ENCODE data around the gene SYNE4. TPM values are rescaled to one million over a fixed set of nuclear protein-coding genes. Genes with fewer than 3 reads are reported as not detected.

Gene SYNE4
- total RNA-seq, 1 experiment from 2014 or later = not detected

DNA sequence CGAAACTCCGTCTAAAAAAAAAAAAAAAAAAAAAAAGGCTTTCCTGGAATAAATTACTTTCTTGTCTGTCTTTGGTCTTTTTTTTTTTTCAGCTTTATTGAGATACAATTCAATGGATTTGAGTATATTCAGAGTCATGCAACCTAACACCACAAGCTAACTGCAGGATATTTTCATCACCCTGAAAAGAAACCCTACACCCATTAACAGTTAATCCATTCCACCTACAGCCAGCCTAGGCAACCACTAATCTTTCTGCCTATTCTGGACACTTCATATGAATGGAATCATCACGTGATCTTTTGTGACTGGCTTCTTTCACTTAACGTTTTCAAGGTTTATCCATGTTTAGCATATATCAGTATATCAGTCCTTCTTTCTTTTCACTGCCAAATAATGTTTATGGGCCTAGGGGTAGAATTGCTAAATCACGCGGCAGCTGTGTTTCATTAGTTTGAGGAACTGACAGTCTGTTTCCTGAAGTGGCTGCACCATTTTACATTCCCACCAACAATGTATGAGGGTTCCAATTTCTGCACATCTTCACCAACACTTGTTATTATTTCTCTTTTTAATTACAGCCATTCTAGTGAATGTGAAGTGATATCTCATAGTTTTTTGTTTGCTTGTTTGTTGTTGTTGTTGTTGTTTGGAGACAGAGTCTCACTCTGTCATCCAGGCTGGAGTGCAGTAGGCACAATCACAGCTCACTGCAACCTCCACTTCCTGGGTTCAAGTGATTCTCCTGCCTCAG, 52.6 kb downstream of the SYNE4 start:
- no peaks in the 10 kb centered on the region for H3K36me3 ChIP-seq (ENCODE audit: insufficient read depth, low read length, poor library complexity, severe bottlenecking)
- no peaks in the 10 kb centered on the region for H3K4me1 ChIP-seq (ENCODE audit: insufficient read depth, low read length, poor library complexity, severe bottlenecking)
- peak; percentile 43 for DNase-seq (ENCODE audit: low spot score)
- BruUV-seq (replicated peaks) = no TSS peak
- no peaks in the 10 kb centered on the region for H3K27me3 ChIP-seq (replicated peaks; ENCODE audit: insufficient read depth, low read depth, low read length, poor library complexity)
- ChIA-PET POLR2A (ENCODE audit: low non-redundant PET) (no interaction called here), CTCF (no interaction called here)
- no peaks in the 10 kb centered on the region for H3K9me3 ChIP-seq (ENCODE audit: low read depth, low read length, poor library complexity, severe bottlenecking)
- TF ChIP-seq, protein P1, sequence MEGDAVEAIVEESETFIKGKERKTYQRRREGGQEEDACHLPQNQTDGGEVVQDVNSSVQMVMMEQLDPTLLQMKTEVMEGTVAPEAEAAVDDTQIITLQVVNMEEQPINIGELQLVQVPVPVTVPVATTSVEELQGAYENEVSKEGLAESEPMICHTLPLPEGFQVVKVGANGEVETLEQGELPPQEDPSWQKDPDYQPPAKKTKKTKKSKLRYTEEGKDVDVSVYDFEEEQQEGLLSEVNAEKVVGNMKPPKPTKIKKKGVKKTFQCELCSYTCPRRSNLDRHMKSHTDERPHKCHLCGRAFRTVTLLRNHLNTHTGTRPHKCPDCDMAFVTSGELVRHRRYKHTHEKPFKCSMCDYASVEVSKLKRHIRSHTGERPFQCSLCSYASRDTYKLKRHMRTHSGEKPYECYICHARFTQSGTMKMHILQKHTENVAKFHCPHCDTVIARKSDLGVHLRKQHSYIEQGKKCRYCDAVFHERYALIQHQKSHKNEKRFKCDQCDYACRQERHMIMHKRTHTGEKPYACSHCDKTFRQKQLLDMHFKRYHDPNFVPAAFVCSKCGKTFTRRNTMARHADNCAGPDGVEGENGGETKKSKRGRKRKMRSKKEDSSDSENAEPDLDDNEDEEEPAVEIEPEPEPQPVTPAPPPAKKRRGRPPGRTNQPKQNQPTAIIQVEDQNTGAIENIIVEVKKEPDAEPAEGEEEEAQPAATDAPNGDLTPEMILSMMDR (conservative IDR thresholded peaks at IDR 0.05; ENCODE audit: low read depth, low read length) = no peak
- TF ChIP-seq EZH2 (IDR thresholded peaks at IDR 0.05; ENCODE audit: borderline replicate concordance, low read depth, low read length, poor library complexity, severe bottlenecking) = no peak
- no peak overlapping the region for H3K4me3 ChIP-seq (ENCODE audit: low read depth, low read length, poor library complexity, severe bottlenecking)
- no peak overlapping the region for H3K27ac ChIP-seq (ENCODE audit: low read depth, low read length, poor library complexity, severe bottlenecking)
- intact Hi-C loops (cut with micrococcal nuclease; ENCODE audit: unreplicated experiment) = no loop called here

Other genes starting within 250 kb of the SYNE4 start
- 39.6 and 49.6 TPM in 2 replicates for gene ARHGAP33, start 233.2 kb downstream of the SYNE4 start, total RNA-seq (2021)
- not detected in 2 replicates for gene PRODH2, start 196.0 kb downstream of the SYNE4 start, total RNA-seq (2021)
- not detected in 2 replicates for gene NPHS1, start 156.3 kb downstream of the SYNE4 start, total RNA-seq (2021)
- gene KIRREL2, start 151.9 kb downstream of the SYNE4 start, total RNA-seq (2021) = 0.15 and 0.17 TPM in 2 replicates
- gene APLP1, start 140.2 kb downstream of the SYNE4 start, total RNA-seq (2021) = 13.9 and 14.9 TPM in 2 replicates
- 14.9 and 18.0 TPM in 2 replicates for gene NFKBID, start 108.3 kb downstream of the SYNE4 start, total RNA-seq (2021)
- 4.2 and 4.5 TPM in 2 replicates for gene HCST, start 106.3 kb downstream of the SYNE4 start, total RNA-seq (2021)
- gene TYROBP, start 100.5 kb downstream of the SYNE4 start, total RNA-seq (2021) = not detected in 2 replicates
- gene LRFN3, start 72.4 kb downstream of the SYNE4 start, total RNA-seq (2021) = 14.6 and 15.5 TPM in 2 replicates
- gene SDHAF1, start 13.6 kb downstream of the SYNE4 start, total RNA-seq (2021) = 8.9 and 11.0 TPM in 2 replicates
- gene ALKBH6, start 5.4 kb upstream of the SYNE4 start, total RNA-seq (2021) = 20.1 and 27.7 TPM in 2 replicates
- gene CLIP3, start 24.1 kb upstream of the SYNE4 start, total RNA-seq (2021) = 9.2 and 15.8 TPM in 2 replicates
- gene THAP8, start 45.5 kb upstream of the SYNE4 start, total RNA-seq (2021) = 4.6 and 5.4 TPM in 2 replicates
- gene WDR62, start 46.1 kb upstream of the SYNE4 start, total RNA-seq (2021) = 39.8 and 40.4 TPM in 2 replicates
- 0.47 and 0.63 TPM in 2 replicates for gene OVOL3, start 102.3 kb upstream of the SYNE4 start, total RNA-seq (2021)
- gene POLR2I, start 106.1 kb upstream of the SYNE4 start, total RNA-seq (2021) = 133 and 142 TPM in 2 replicates
- gene TBCB, start 106.7 kb upstream of the SYNE4 start, total RNA-seq (2021) = 156 and 158 TPM in 2 replicates
- gene CAPNS1, start 131.3 kb upstream of the SYNE4 start, total RNA-seq (2021) = 577 and 579 TPM in 2 replicates
- gene COX7A1, start 143.6 kb upstream of the SYNE4 start, total RNA-seq (2021) = not detected in 2 replicates
- 7.2 and 7.5 TPM in 2 replicates for gene ZNF565, start 205.9 kb upstream of the SYNE4 start, total RNA-seq (2021)
- gene ZNF146, start 206.3 kb upstream of the SYNE4 start, total RNA-seq (2021) = 124 and 130 TPM in 2 replicates

Measured in A673 (cell line).